Prostate gland (tissue), 2 donors: ENCODE data around the gene ZEB2.

Experiments used
- POLR2A ChIP-seq: fragments of 450-650 bp; IDR thresholded peaks from one replicate; pipeline ENCODE4 v1.6.1; 2016; ENCODE audit warnings: antibody characterized with exemption, mild to moderate bottlenecking
- TF ChIP-seq, protein P1 (sequence below), 4 experiments: fragments of 200-600 bp in 2 of 4; fragments of 450-650 bp in 2 of 4; sonication (generic) in 2 of 4; IDR thresholded peaks; 1 replicate in 3 of 4; 2 replicates in 1 of 4; pipeline ENCODE4 v1.5.1; 2016 to 2019; ENCODE audit warnings: antibody characterized with exemption in 4 of 4, mild to moderate bottlenecking in 2 of 4, moderate library complexity in 2 of 4

DNA sequence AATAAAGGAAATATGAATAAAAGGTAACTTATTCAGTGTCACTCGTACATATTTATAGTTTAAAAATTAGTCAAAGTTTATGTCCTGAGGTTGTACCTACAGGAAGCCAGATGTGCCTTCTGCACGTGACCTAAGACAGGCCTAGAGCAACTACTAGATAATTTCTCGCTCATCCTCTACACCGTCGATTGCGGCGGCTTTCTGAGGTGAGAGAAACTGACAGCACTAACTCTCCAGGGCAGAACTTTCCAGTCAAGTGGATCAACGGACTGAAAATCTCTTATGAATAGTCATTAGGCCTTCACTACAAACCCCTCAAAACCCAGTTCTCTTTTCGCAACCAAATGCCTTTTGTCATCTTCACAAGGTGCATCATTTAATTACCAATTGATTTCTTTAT lies 54.2 kb downstream of the ZEB2 start:
- TF ChIP-seq, protein P1, sequence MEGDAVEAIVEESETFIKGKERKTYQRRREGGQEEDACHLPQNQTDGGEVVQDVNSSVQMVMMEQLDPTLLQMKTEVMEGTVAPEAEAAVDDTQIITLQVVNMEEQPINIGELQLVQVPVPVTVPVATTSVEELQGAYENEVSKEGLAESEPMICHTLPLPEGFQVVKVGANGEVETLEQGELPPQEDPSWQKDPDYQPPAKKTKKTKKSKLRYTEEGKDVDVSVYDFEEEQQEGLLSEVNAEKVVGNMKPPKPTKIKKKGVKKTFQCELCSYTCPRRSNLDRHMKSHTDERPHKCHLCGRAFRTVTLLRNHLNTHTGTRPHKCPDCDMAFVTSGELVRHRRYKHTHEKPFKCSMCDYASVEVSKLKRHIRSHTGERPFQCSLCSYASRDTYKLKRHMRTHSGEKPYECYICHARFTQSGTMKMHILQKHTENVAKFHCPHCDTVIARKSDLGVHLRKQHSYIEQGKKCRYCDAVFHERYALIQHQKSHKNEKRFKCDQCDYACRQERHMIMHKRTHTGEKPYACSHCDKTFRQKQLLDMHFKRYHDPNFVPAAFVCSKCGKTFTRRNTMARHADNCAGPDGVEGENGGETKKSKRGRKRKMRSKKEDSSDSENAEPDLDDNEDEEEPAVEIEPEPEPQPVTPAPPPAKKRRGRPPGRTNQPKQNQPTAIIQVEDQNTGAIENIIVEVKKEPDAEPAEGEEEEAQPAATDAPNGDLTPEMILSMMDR (IDR thresholded peaks at IDR 0.05) = no peak
- no peak for TF ChIP-seq POLR2A
